Breast epithelium (tissue), 4 donors: ENCODE measurements around the gene NDUFC2. TPM values are rescaled to one million over a fixed set of nuclear protein-coding genes. Genes with fewer than 3 reads are reported as not detected.
"Not testable (repeated sequence)": the region's sequence is repeated elsewhere in the genome, so short reads cannot be mapped to it uniquely, and the experiment has no call there.

Source experiments
- DNase-seq, 2 donors: peaks; one replicate each; pipeline ENCODE4 v3.0.0-alpha.2; 2019; ENCODE audit warnings: low spot score in 2 of 2
- H3K27ac ChIP-seq, 2 donors: fragments of 200-600 bp; sonication (generic) in 1 of 2; one replicate each; pipeline ENCODE4 v1.5.1; 2016 to 2019; ENCODE audit warnings: mild to moderate bottlenecking in 1 of 2
- H3K27me3 ChIP-seq, 2 donors: fragments of 200-600 bp; sonication (generic) in 1 of 2; one replicate each; pipeline versions ENCODE4 v1.5.1 to v1.6.0; 2017 to 2019; ENCODE audit warnings: control low read depth in 1 of 2, mild to moderate bottlenecking in 1 of 2
- H3K36me3 ChIP-seq: fragments of 200-600 bp; one replicate; pipeline ENCODE4 v1.5.1; 2019
- H3K4me1 ChIP-seq, 2 donors: fragments of 200-600 bp; sonication (generic); one replicate each; pipeline ENCODE4 v1.5.1; 2016 to 2019; ENCODE audit warnings: control low read depth in 1 of 2
- H3K4me3 ChIP-seq, 3 donors: fragments of 200-600 bp; sonication (generic); 1 replicate in 2 of 3; 2 replicates in 1 of 3; pipeline ENCODE4 v1.5.1; 2016 to 2019; ENCODE audit warnings: mild to moderate bottlenecking in 3 of 3, moderate library complexity in 2 of 3
- H3K9me3 ChIP-seq, 2 donors: fragments of 200-600 bp; sonication (generic) in 1 of 2; one replicate each; pipeline ENCODE4 v1.5.1; 2016 to 2019; ENCODE audit warnings: control low read depth in 1 of 2
- CTCF ChIP-seq, 3 donors: fragments of 450-650 bp; IDR thresholded peaks; one replicate each; pipeline ENCODE4 v1.5.1; 2016 to 2017; ENCODE audit warnings: antibody characterized with exemption in 3 of 3, mild to moderate bottlenecking in 3 of 3, moderate library complexity in 3 of 3
- POLR2A ChIP-seq: fragments of 450-650 bp; IDR thresholded peaks from one replicate; pipeline ENCODE4 v1.6.1; 2016; ENCODE audit warnings: antibody characterized with exemption, mild to moderate bottlenecking, moderate library complexity
- POLR2AphosphoS5 ChIP-seq, 3 donors: sonication (generic); formaldehyde crosslinking; IDR thresholded peaks; one replicate each; pipeline ENCODE4 v1.6.1; 2017; ENCODE audit warnings: antibody characterized with exemption in 3 of 3
- intact Hi-C: fragments of 100-400 bp; cut with DNase I; formaldehyde crosslinking; loops from one replicate; pipeline ENCODE4 v1.15.1; 2023; ENCODE audit warnings: low total_unique reads
- total RNA-seq, 3 donors: library from RNA; depleted of rRNA; stranded (reverse); fragments of >200 nt; gene quantifications; one replicate each; pipeline ENCODE4 v1.1.0, GENCODE V29; 2016

NDUFC2 gene
- total RNA-seq, 3 donors from 2014 or later, result 101 to 105 (median 103) TPM

DNA sequence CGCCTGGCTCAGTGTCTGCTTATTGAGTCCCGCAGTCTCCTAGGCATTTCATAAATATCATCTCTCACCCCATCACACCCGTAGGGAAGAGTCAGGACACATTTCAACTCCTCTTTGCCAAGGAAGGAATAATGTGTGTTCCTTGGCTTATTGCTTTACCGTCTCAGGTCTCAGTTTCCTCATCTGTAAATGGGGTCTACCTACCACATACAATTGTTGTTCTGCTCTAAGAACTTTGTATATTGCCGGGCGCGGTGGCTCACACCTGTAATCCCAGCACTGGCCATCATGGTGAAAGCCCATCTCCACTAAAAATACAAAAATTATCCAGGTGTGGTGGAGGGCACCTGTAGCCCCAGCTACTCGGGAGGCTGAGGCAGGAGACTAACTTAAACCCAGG lies 19.1 kb downstream of the NDUFC2 start:
- no peak for DNase-seq
- no peaks in the 10 kb centered on the region for H3K27me3 ChIP-seq
- no peaks in the 10 kb centered on the region for H3K9me3 ChIP-seq
- H3K4me3 ChIP-seq, result no peak overlapping the region
- no peaks in the 10 kb centered on the region for H3K36me3 ChIP-seq
- H3K27ac ChIP-seq, result peak overlapping the region; percentile 20 to 29
- TF ChIP-seq CTCF (IDR thresholded peaks at IDR 0.05) (no peak), POLR2A (no peak), POLR2AphosphoS5 (IDR thresholded peaks at IDR 0.05) (no peak)
- H3K4me1 ChIP-seq, result peaks cover 0 to 12% of the 10 kb centered on the region in 2 donors
- intact Hi-C loops, result no loop called here

DNA sequence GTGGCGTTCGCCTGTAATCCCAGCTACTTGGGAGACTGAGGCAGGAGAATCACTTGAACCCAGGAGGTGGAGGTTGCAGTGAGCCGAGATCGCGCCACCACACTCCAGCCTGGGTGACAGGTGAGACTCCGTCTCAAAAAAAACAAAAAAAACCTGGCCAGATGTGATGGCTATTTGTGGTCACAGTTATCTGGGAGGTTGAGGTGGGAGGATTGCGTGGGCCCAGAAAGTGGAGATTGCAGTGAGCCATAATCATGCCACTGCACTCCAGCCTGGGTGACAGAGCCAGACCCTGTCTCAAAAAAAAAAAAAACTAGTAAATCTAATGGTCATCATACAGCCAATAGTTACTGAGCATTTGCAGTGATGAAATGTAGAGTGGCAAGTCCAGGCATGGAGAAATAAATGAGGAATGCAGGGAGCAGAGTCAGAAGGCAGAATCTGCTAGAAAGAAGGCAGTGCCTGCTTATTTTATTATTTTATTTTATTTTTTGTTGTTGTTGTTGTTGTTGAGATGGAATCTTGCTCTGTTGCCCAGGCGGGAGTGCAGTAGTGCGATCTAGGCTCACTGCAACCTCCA lies 19.8 kb downstream of the NDUFC2 start:
- peak overlapping the region; percentile 20 to 29 for H3K27ac ChIP-seq
- H3K36me3 ChIP-seq, H3K9me3 ChIP-seq, H3K4me3 ChIP-seq, H3K27me3 ChIP-seq, intact Hi-C loops, DNase-seq: not testable (repeated sequence)
- peaks cover 0 to 12% of the 10 kb centered on the region in 2 donors for H3K4me1 ChIP-seq

GRCh38 chr11:78057462-78058055 lies 22.1 kb downstream of the NDUFC2 start:
- Histone ChIP-seq H3K4me1 (peaks cover 0 to 12% of the 10 kb centered on the region in 2 donors), H3K4me3 (no peak overlapping the region), H3K9me3 (no peaks in the 10 kb centered on the region), H3K27ac (no peak overlapping the region), H3K27me3 (no peaks in the 10 kb centered on the region), H3K36me3 (no peaks in the 10 kb centered on the region)
- TF ChIP-seq POLR2A (no peak), POLR2AphosphoS5 (IDR thresholded peaks at IDR 0.05) (no peak), CTCF (IDR thresholded peaks at IDR 0.05) (no peak)
- DNase-seq, result no peak
- intact Hi-C loops, result no loop called here

- no peaks in the 10 kb centered on the region for H3K36me3 ChIP-seq
- H3K4me1 ChIP-seq, result peaks cover 0 to 7% of the 10 kb centered on the region in 2 donors
- no peak for TF ChIP-seq CTCF (IDR thresholded peaks at IDR 0.05)
- no peak for TF ChIP-seq POLR2A
- TF ChIP-seq POLR2AphosphoS5 (IDR thresholded peaks at IDR 0.05), result no peak
- no peaks in the 10 kb centered on the region for H3K9me3 ChIP-seq
- H3K4me3 ChIP-seq, result no peak overlapping the region
- no peak overlapping the region for H3K27ac ChIP-seq
- H3K27me3 ChIP-seq, result no peaks in the 10 kb centered on the region
- DNase-seq, result no peak
- intact Hi-C loops, result no loop called here
Observed at GRCh38 chr11:78056093-78056492, 23.6 kb downstream of the NDUFC2 start.

DNA sequence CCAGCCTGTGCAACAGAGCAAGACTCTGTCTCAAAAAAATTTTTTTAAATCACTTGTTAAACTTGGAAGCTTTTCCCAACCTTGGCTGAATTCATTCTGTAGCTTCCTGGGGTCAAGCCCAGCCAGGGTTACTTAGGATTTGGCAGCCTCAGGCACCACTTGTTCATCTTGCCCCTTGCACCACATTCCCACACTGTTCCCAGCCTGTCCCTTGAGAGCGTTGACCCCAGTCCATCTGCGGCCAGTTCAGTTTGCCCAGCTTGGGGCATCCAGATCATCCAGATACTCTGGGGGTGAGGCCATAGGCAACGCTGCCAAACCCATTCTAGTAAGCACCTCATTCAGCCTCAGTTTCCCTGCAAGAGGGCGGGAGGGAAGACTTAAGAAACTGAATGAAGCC lies 24.7 kb downstream of the NDUFC2 start:
- TF ChIP-seq POLR2AphosphoS5 (IDR thresholded peaks at IDR 0.05) (no peak), POLR2A (no peak), CTCF (IDR thresholded peaks at IDR 0.05) (no peak)
- Histone ChIP-seq H3K4me3 (no peak overlapping the region), H3K9me3 (no peaks in the 10 kb centered on the region)

More for the DNA sequence above, 24.7 kb downstream of the NDUFC2 start:
- Histone ChIP-seq H3K4me1 (no peaks in the 10 kb centered on the region), H3K36me3 (no peaks in the 10 kb centered on the region), H3K27ac (no peak overlapping the region), H3K27me3 (no peaks in the 10 kb centered on the region)
- intact Hi-C loops, result no loop called here
- DNase-seq, result no peak
